HepG2 (cell line): ENCODE results near the gene MORC4. TPM values are rescaled to one million over a fixed set of nuclear protein-coding genes. Genes with fewer than 3 reads are reported as not detected.

Source experiments
- CBFB ChIP-seq: sonication (generic); formaldehyde crosslinking; IDR thresholded peaks from 2 replicates; pipeline ENCODE4 v1.4.0; 2020; ENCODE audit warnings: missing genetic modification reagents
- EEA1 ChIP-seq: sonication (generic); formaldehyde crosslinking; IDR thresholded peaks from 2 replicates; pipeline ENCODE4 v1.5.1; 2020; ENCODE audit warnings: mild to moderate bottlenecking, missing genetic modification reagents, borderline replicate concordance
- EP300 ChIP-seq, 3 experiments: sonication (generic) in 1 of 3; formaldehyde crosslinking in 1 of 3; IDR thresholded peaks; 2 replicates each; pipeline versions ENCODE4 v1.5.1 to v1.6.1; 2011 to 2020; ENCODE audit warnings: low read depth in 2 of 3, low read length in 2 of 3, borderline replicate concordance in 1 of 3, improper control_type of control experiment in 1 of 3, mild to moderate bottlenecking in 1 of 3, missing genetic modification reagents in 1 of 3, moderate library complexity in 1 of 3
- FOSL1 ChIP-seq: sonication (generic); formaldehyde crosslinking; IDR thresholded peaks from 2 replicates; pipeline ENCODE4 v1.9.0; 2021; ENCODE audit warnings: missing genetic modification reagents, borderline replicate concordance
- GATAD2A ChIP-seq: IDR thresholded peaks from 2 replicates; pipeline ENCODE4 v1.6.1; 2016
- KAT8 ChIP-seq: IDR thresholded peaks from 2 replicates; pipeline ENCODE4 v1.6.1; 2016; ENCODE audit warnings: missing genetic modification reagents, missing compliant biosample characterization
- KLF15 ChIP-seq: sonication (generic); formaldehyde crosslinking; IDR thresholded peaks from 2 replicates; pipeline ENCODE4 v1.8.1; 2023; ENCODE audit warnings: borderline replicate concordance, mild to moderate bottlenecking, inconsistent platforms, missing genetic modification reagents, mixed read lengths
- KLF9 ChIP-seq: IDR thresholded peaks from 2 replicates; pipeline ENCODE4 v1.6.1; 2016; ENCODE audit warnings: low read depth
- MAX ChIP-seq: IDR thresholded peaks from 2 replicates; pipeline ENCODE4 v1.6.1; 2012; ENCODE audit warnings: inconsistent platforms
- MED13 ChIP-seq: sonication (generic); formaldehyde crosslinking; IDR thresholded peaks from 2 replicates; pipeline ENCODE4 v1.5.0; 2020; ENCODE audit warnings: missing genetic modification reagents
- MEIS2 ChIP-seq: sonication (generic); formaldehyde crosslinking; IDR thresholded peaks from 2 replicates; pipeline ENCODE4 v1.9.0; 2021; ENCODE audit warnings: mild to moderate bottlenecking, missing genetic modification reagents
- PATZ1 ChIP-seq: sonication (generic); formaldehyde crosslinking; IDR thresholded peaks from 2 replicates; pipeline ENCODE4 v1.4.0; 2020; ENCODE audit warnings: missing genetic modification reagents
- PRMT3 ChIP-seq: sonication (generic); formaldehyde crosslinking; IDR thresholded peaks from 2 replicates; pipeline ENCODE4 v1.8.1; 2022; ENCODE audit warnings: low read depth, mild to moderate bottlenecking, moderate library complexity, missing genetic modification reagents, borderline replicate concordance
- SAFB2 ChIP-seq: sonication (generic); formaldehyde crosslinking; IDR thresholded peaks from 2 replicates; pipeline ENCODE4 v1.5.1; 2020; ENCODE audit warnings: missing genetic modification reagents, low read depth, mild to moderate bottlenecking, borderline replicate concordance
- SIN3A ChIP-seq: IDR thresholded peaks from 2 replicates; pipeline ENCODE4 v1.6.1; 2011; ENCODE audit warnings: low read depth, mild to moderate bottlenecking, control low read depth, low read length, borderline replicate concordance
- SMAD1 ChIP-seq: sonication (generic); formaldehyde crosslinking; IDR thresholded peaks from 2 replicates; pipeline ENCODE4 v1.4.0; 2020; ENCODE audit warnings: missing genetic modification reagents, low read depth, mild to moderate bottlenecking, borderline replicate concordance
- SNAPC2 ChIP-seq: sonication (generic); formaldehyde crosslinking; IDR thresholded peaks from 2 replicates; pipeline ENCODE4 v1.8.1; 2022; ENCODE audit warnings: mild to moderate bottlenecking, missing genetic modification reagents
- TBX3 ChIP-seq: fragments of 450-650 bp; IDR thresholded peaks from 2 replicates; pipeline ENCODE4 v1.6.1; 2017; ENCODE audit warnings: antibody characterized with exemption, mild to moderate bottlenecking, inconsistent platforms, borderline replicate concordance
- TFE3 ChIP-seq: IDR thresholded peaks from 2 replicates; pipeline ENCODE4 v1.6.1; 2016
- YEATS2 ChIP-seq: sonication (generic); formaldehyde crosslinking; IDR thresholded peaks from 2 replicates; pipeline ENCODE4 v1.4.0; 2020; ENCODE audit warnings: missing genetic modification reagents, borderline replicate concordance
- ZMYM4 ChIP-seq: sonication (generic); formaldehyde crosslinking; IDR thresholded peaks from 2 replicates; pipeline ENCODE4 v1.8.1; 2023; ENCODE audit warnings: mild to moderate bottlenecking, missing genetic modification reagents
- ZNF367 ChIP-seq: sonication (generic); formaldehyde crosslinking; IDR thresholded peaks from 2 replicates; pipeline ENCODE4 v1.4.0; 2020; ENCODE audit warnings: missing genetic modification reagents, borderline replicate concordance
- ZNF431 ChIP-seq: sonication (generic); formaldehyde crosslinking; IDR thresholded peaks from 2 replicates; pipeline ENCODE4 v1.9.0; 2022; ENCODE audit warnings: missing genetic modification reagents, low read depth, mild to moderate bottlenecking, borderline replicate concordance
- ZNF468 ChIP-seq: sonication (generic); formaldehyde crosslinking; IDR thresholded peaks from 2 replicates; pipeline ENCODE4 v1.8.0; 2022; ENCODE audit warnings: mild to moderate bottlenecking, moderate library complexity, missing genetic modification reagents
- ZNF530 ChIP-seq: sonication (generic); formaldehyde crosslinking; IDR thresholded peaks from 2 replicates; pipeline ENCODE4 v1.5.0; 2020; ENCODE audit warnings: low read depth, mild to moderate bottlenecking, missing genetic modification reagents
- ZNF607 ChIP-seq: sonication (generic); formaldehyde crosslinking; IDR thresholded peaks from 2 replicates; pipeline ENCODE4 v1.5.1; 2020; ENCODE audit warnings: missing genetic modification reagents, mild to moderate bottlenecking, borderline replicate concordance
- ZNF614 ChIP-seq: IDR thresholded peaks from 2 replicates; pipeline ENCODE4 v1.6.1; 2018; ENCODE audit warnings: missing biosample characterization, missing genetic modification reagents, inconsistent platforms, borderline replicate concordance
- ZNF616 ChIP-seq: sonication (generic); formaldehyde crosslinking; IDR thresholded peaks from 2 replicates; pipeline ENCODE4 v1.5.0; 2020; ENCODE audit warnings: low read depth, mild to moderate bottlenecking, missing genetic modification reagents
- ZNF7 ChIP-seq: IDR thresholded peaks from 2 replicates; pipeline ENCODE4 v1.6.1; 2016; ENCODE audit warnings: missing biosample characterization, missing genetic modification reagents
- polyA plus RNA-seq, 8 experiments: library from polyadenylated mRNA; depleted of rRNA in 3 of 8; stranded (reverse) in 7 of 8; unstranded in 1 of 8; fragments of >200 nt; fragmentation: Illumina TruSeq in 4 of 8; extraction: Trizol in 4 of 8; gene quantifications; 2 replicates each; pipeline versions ENCODE4 v1.2.1 to v1.2.3, GENCODE V29; 2011 to 2016; ENCODE audit warnings: low read depth in 4 of 8, missing spikeins in 1 of 8, mixed read lengths in 1 of 8; ENCODE audit not compliant: insufficient read depth in 1 of 8
- total RNA-seq, 5 experiments: library from RNA; depleted of rRNA; stranded (reverse); fragments of >200 nt; fragmentation: Illumina TruSeq; extraction: Trizol; gene quantifications; 2 replicates each; pipeline ENCODE4 v1.2.3, GENCODE V29; 2016; ENCODE audit warnings: low read depth in 1 of 5

Gene MORC4
- total and polyA plus RNA-seq, 2 of the 13 experiments (the other 11 are each of a cell fraction or from before 2014, with no cell fraction given): 7.3 to 17.6 TPM

GRCh38 chrX:106902684-106903083, 97.3 kb downstream of the MORC4 start (continued):
- TF ChIP-seq TFE3 (CRISPR knock-in tag): no peak
- TF ChIP-seq ZNF607: no peak
- TF ChIP-seq EP300 (IDR thresholded peaks at IDR 0.05; ENCODE audit: low read depth in 2 of 2, low read length in 2 of 2): peak in 1 of 2 experiments; percentile 62; a peak in 1 of 4 replicates
- TF ChIP-seq EP300 (CRISPR knock-in tag; IDR thresholded peaks at IDR 0.05; ENCODE audit: borderline replicate concordance): no peak
- TF ChIP-seq SAFB2 (CRISPR knock-in tag): no peak
- TF ChIP-seq SMAD1 (CRISPR knock-in tag): no peak
- no peak for TF ChIP-seq EEA1 (CRISPR knock-in tag)
- peak; percentile 20; the same call in 1 of the 2 replicates for TF ChIP-seq GATAD2A
- no peak for TF ChIP-seq PRMT3
- TF ChIP-seq ZNF616: no peak
- TF ChIP-seq CBFB (CRISPR knock-in tag): no peak
- no peak for TF ChIP-seq KLF15 (CRISPR knock-in tag)
- TF ChIP-seq MED13 (CRISPR knock-in tag): no peak
- no peak for TF ChIP-seq FOSL1 (CRISPR knock-in tag)
- TF ChIP-seq PATZ1: peak; percentile 23; the same call in 1 of the 2 replicates
- TF ChIP-seq SIN3A: no peak
- no peak for TF ChIP-seq KAT8
- TF ChIP-seq TBX3: no peak
- TF ChIP-seq ZNF530: no peak
- TF ChIP-seq ZNF614 (CRISPR knock-in tag): no peak
- no peak for TF ChIP-seq ZNF431 (CRISPR knock-in tag)
- peak; percentile 28; the same call in 1 of the 2 replicates for TF ChIP-seq ZMYM4 (CRISPR knock-in tag)
- no peak for TF ChIP-seq ZNF468 (CRISPR knock-in tag)
- TF ChIP-seq KLF9 (CRISPR knock-in tag): no peak
- TF ChIP-seq MAX: no peak
- TF ChIP-seq ZNF367 (CRISPR knock-in tag): no peak
- no peak for TF ChIP-seq YEATS2
- no peak for TF ChIP-seq SNAPC2
- TF ChIP-seq MEIS2 (CRISPR knock-in tag): no peak
- no peak for TF ChIP-seq ZNF7 (CRISPR knock-in tag)
